Peyer's patch (tissue), 4 donors: ENCODE data around the gene S100A13. TPM values are rescaled to one million over a fixed set of nuclear protein-coding genes. Genes with fewer than 3 reads are reported as not detected.

Experiments
- DNase-seq, 3 donors: peaks; one replicate each; pipeline ENCODE4 v3.0.0-alpha.2; 2017 to 2019
- H3K27ac ChIP-seq, 4 donors: fragments of 200-600 bp; sonication (generic); one replicate each; pipeline ENCODE4 v1.5.1; 2016 to 2019
- H3K27me3 ChIP-seq, 2 donors: fragments of 200-600 bp; sonication (generic); one replicate each; pipeline ENCODE4 v1.5.1; 2019
- H3K36me3 ChIP-seq, 3 donors: fragments of 200-600 bp; sonication (generic); one replicate each; pipeline ENCODE4 v1.5.1; 2016 to 2019
- H3K4me1 ChIP-seq, 4 donors: fragments of 200-600 bp; sonication (generic); one replicate each; pipeline ENCODE4 v1.5.1; 2016 to 2019
- H3K4me3 ChIP-seq, 4 donors: fragments of 200-600 bp; sonication (generic); 1 replicate in 3 of 4; 2 replicates in 1 of 4; pipeline ENCODE4 v1.5.1; 2016 to 2019; ENCODE audit warnings: mild to moderate bottlenecking in 1 of 4
- H3K9me3 ChIP-seq, 4 donors: fragments of 200-600 bp; sonication (generic); one replicate each; pipeline ENCODE4 v1.5.1; 2016 to 2019; ENCODE audit warnings: mild to moderate bottlenecking in 1 of 4
- POLR2A ChIP-seq, 2 donors: fragments of 450-650 bp; IDR thresholded peaks; one replicate each; pipeline ENCODE4 v1.5.1; 2017; ENCODE audit warnings: antibody characterized with exemption in 2 of 2, mild to moderate bottlenecking in 2 of 2, moderate library complexity in 2 of 2
- total RNA-seq, 4 donors: library from RNA; depleted of rRNA; stranded (reverse); fragments of >200 nt; gene quantifications; one replicate each; pipeline ENCODE4 v1.1.0, GENCODE V29; 2016
- TF ChIP-seq, protein P1 (sequence below), 6 experiments: fragments of 450-650 bp in 4 of 6; fragments of 200-600 bp in 2 of 6; sonication (generic) in 1 of 6; IDR thresholded peaks; one replicate each; pipeline ENCODE4 v1.5.1; 2017 to 2019; ENCODE audit warnings: antibody characterized with exemption in 6 of 6, mild to moderate bottlenecking in 3 of 6, moderate library complexity in 1 of 6

S100A13 gene
- total RNA-seq, 4 donors from 2014 or later: 49.5 to 185 (median 52.9) TPM

DNA sequence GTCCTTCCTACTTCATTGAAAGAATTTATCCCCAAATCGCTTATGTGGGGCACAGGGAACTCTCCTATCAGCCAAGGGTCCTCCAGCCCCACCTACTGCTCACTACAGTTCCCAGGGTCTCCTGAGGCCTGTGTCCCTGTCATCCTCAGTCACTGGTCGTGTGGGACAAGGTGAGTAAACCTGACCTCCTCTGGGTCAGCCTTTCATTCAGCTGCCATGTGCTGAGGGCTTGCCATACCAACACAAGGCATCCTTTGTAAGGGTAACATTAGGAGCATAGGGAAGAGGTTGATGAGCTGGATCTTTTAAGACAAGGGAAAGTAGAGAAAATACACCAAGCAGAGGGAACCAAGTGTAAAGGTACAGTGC, 20.0 kb upstream of the S100A13 start:
- Histone ChIP-seq H3K27ac (no peak overlapping the region), H3K4me3 (no peak overlapping the region), H3K9me3 (no peaks in the 10 kb centered on the region), H3K27me3 (no peaks in the 10 kb centered on the region), H3K36me3 (peaks cover 3 to 49% (median 3%) of the 10 kb centered on the region in 3 donors), H3K4me1 (peaks cover 0 to 8% (median 0%) of the 10 kb centered on the region in 4 donors)
- DNase-seq: peak in 1 of 3 donors; percentile 39
- TF ChIP-seq, protein P1, sequence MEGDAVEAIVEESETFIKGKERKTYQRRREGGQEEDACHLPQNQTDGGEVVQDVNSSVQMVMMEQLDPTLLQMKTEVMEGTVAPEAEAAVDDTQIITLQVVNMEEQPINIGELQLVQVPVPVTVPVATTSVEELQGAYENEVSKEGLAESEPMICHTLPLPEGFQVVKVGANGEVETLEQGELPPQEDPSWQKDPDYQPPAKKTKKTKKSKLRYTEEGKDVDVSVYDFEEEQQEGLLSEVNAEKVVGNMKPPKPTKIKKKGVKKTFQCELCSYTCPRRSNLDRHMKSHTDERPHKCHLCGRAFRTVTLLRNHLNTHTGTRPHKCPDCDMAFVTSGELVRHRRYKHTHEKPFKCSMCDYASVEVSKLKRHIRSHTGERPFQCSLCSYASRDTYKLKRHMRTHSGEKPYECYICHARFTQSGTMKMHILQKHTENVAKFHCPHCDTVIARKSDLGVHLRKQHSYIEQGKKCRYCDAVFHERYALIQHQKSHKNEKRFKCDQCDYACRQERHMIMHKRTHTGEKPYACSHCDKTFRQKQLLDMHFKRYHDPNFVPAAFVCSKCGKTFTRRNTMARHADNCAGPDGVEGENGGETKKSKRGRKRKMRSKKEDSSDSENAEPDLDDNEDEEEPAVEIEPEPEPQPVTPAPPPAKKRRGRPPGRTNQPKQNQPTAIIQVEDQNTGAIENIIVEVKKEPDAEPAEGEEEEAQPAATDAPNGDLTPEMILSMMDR (IDR thresholded peaks at IDR 0.05): no peak
- TF ChIP-seq POLR2A (IDR thresholded peaks at IDR 0.05): no peak

DNA sequence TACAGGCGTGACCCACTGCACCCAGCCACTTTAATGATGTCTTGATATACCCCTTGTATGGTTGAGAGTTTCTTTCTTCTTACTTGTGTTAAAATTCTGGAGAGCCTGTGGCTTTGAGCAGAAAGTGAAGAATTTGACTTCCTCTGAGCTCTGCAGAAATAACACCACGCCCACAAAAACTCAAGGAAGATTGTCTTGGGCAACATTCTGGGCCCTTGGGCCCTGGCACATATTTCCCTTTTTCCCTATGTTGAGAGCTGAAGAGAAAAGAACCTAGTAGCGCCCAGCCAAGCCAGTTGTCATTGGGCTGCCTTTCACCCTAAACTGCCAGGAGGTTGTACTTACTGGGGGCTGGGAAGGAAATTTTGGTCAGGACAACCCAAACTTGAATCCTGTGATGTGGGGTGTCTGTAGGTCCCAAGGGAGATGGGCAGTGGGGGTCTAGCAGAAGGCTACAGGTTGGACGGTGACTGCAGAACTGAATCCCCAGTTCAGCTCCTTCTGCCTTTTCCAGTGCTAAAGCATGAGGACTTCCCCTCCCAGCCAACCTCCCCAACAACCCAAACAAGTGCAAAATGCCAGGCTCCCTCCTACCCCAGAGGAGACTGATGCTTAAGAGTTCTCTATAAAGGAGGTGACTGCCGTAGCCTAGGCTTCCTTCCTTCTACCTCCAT, 19.5 kb upstream of the S100A13 start:
- no peaks in the 10 kb centered on the region for H3K9me3 ChIP-seq
- peak in 1 of 3 donors; percentile 44 for DNase-seq
- H3K4me1 ChIP-seq: peaks cover 0 to 8% (median 0%) of the 10 kb centered on the region in 4 donors
- no peak overlapping the region for H3K27ac ChIP-seq
- peaks cover 3 to 54% (median 5%) of the 10 kb centered on the region in 3 donors for H3K36me3 ChIP-seq
- no peaks in the 10 kb centered on the region for H3K27me3 ChIP-seq
- H3K4me3 ChIP-seq: no peak overlapping the region
- no peak for TF ChIP-seq POLR2A (IDR thresholded peaks at IDR 0.05)
- TF ChIP-seq, protein P1 (IDR thresholded peaks at IDR 0.05): no peak

DNA sequence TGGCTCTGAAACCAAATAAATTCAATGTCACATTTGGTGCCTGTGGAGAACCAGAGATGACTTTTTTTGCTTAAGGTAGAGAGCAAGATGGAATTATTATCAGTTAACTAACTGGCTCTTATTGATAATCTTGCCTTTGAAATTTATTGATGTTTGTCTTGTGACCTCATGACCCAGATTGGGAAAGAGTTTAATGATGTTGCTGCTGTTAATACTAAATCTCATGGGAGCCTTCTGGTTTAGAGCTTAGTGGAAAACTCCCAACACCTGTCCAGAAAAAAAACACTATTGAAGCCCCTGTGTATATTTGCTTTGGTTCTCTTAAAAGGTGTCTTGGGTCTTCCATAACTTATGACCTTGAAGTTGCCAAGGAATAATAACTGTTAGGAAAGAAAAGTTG, 16.5 kb upstream of the S100A13 start:
- Histone ChIP-seq H3K9me3 (no peaks in the 10 kb centered on the region), H3K4me1 (peaks cover 0 to 8% (median 0%) of the 10 kb centered on the region in 4 donors), H3K36me3 (peaks cover 3 to 84% (median 5%) of the 10 kb centered on the region in 3 donors), H3K27me3 (no peaks in the 10 kb centered on the region), H3K27ac (no peak overlapping the region), H3K4me3 (no peak overlapping the region)
- DNase-seq: no peak
- TF ChIP-seq, protein P1 (IDR thresholded peaks at IDR 0.05): no peak
- TF ChIP-seq POLR2A (IDR thresholded peaks at IDR 0.05): no peak

DNA sequence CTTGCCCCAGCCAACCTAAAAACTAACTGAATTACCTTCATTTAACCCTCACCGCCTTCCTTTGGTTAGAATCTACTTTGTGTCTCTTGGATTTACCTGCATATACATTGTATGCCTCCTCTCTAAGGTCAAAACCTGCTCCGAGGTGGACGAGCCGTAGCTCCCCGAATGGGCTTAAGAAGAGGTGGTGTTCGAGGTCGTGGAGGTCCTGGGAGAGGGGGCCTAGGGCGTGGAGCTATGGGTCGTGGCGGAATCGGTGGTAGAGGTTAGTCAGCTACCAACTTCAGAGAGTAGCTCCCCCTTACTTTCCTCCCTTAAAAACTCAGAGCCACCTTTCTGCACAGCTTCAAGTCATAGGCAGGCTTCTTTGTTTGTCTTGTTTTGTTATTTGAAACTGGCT, 15.8 kb upstream of the S100A13 start:
- peaks cover 3 to 91% (median 5%) of the 10 kb centered on the region in 3 donors for H3K36me3 ChIP-seq
- no peak overlapping the region for H3K27ac ChIP-seq
- peaks cover 0 to 8% (median 0%) of the 10 kb centered on the region in 4 donors for H3K4me1 ChIP-seq
- TF ChIP-seq POLR2A (IDR thresholded peaks at IDR 0.05): no peak
- TF ChIP-seq, protein P1 (IDR thresholded peaks at IDR 0.05): no peak
- peak in 1 of 3 donors; percentile 34 for DNase-seq
- H3K9me3 ChIP-seq: no peaks in the 10 kb centered on the region
- H3K27me3 ChIP-seq: no peaks in the 10 kb centered on the region
- no peak overlapping the region for H3K4me3 ChIP-seq

DNA sequence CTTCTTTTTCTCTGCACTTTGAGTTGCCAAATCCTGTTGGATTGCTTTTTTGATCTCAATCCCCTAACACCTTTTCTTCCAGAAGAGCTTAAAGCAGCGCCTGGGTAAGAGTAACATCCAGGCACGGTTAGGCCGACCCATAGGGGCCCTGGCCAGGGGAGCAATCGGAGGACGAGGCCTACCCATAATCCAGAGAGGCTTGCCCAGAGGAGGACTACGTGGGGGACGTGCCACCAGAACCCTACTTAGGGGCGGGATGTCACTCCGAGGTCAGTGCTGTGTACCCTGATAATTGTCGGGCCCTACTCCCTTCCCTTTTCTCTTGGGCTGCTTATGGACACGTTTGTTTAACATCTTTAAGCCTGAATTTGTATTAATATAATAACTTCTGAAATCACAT, 14.9 kb upstream of the S100A13 start:
- H3K4me3 ChIP-seq: no peak overlapping the region
- no peaks in the 10 kb centered on the region for H3K27me3 ChIP-seq
- TF ChIP-seq POLR2A (IDR thresholded peaks at IDR 0.05): no peak
- TF ChIP-seq, protein P1 (IDR thresholded peaks at IDR 0.05): no peak
- peaks cover 3 to 99% (median 5%) of the 10 kb centered on the region in 3 donors for H3K36me3 ChIP-seq
- H3K9me3 ChIP-seq: no peaks in the 10 kb centered on the region
- H3K27ac ChIP-seq: no peak overlapping the region
- peak in 1 of 3 donors; percentile 41 for DNase-seq
- peaks cover 0 to 9% (median 0%) of the 10 kb centered on the region in 4 donors for H3K4me1 ChIP-seq
